A549 treated with Mapracorat at 1 μM for 4 hours (cell line): ENCODE data around the gene ELAVL1. TPM values are rescaled to one million over a fixed set of nuclear protein-coding genes. Genes with fewer than 3 reads are reported as not detected.

Experiments used
- total RNA-seq: library from RNA; stranded (reverse); fragments of 200-300 nt; extraction: Qiagen RNA extraction; gene quantifications from 5 replicates; pipeline ENCODE4 v1.2.3, GENCODE V29; 2022

The ELAVL1 gene
- 60.5 to 67.8 TPM (median 65.2 TPM) in 5 replicates for total RNA-seq

DNA sequence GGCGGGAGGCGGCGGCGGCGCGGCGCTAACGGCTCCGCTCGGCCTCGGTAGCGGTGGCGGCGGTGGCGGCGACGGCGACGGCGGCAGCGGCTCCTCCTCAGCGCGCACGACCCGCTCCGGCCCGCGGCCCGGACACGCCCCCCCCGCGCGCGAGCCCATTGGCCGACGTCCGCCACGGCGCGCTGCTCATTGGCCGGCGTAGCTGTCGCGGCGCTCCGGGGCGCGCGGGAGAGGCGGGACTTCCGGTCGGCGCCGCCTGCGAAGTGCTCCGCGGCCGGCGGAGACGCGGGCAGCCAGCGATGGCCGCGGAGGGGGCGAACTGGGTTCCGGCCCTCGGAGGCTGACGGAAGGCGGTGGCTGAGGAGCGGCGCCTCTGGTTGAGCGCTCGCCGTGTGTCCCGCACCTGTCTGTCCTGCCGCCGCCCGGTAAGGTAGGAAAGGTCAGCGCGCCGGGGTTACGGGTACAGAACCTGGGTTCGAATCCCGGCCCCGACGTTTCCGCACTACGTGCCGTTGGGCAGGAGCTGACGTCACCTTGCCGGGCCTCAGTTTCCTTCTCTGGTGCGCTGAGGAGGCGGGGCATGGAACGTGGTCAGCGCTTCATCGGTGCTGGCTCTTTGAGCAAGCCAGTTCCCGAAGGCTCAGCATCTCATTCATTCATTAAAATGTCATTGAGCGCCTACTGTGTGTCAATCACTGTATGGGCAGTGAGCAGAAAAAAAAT lies at the start of gene ELAVL1:
TSS of gene ELAVL1 (minus strand) at position 108 of the 723 bp plus-strand sequence. CDS start 13,826 bp downstream, outside the sequence.

DNA sequence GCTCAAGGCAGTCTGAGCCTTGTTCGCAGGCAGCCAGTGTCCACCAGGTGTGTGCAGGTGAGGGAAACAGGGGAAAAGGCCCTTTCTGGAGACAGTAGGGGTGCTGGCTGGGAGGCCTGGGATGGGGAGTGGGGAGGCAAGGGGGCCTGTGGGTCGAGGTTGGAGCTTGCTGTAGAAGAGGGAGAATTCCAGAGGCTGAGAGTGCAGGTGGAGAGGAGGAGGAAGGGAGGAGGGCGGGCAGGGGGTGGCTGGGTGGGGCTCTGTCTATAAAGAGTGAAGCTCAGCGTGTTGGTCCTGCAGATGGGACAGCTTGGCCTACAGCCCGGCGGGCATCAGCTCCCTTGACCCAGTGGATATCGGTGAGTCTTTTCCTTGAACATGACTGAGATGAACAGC lies 47.0 kb upstream of the ELAVL1 start, which contains the start of gene CCL25:
TSS of gene CCL25 (plus strand) at position 297 of the 396 bp plus-strand sequence. CDS start 290 bp downstream, outside the sequence.

DNA sequence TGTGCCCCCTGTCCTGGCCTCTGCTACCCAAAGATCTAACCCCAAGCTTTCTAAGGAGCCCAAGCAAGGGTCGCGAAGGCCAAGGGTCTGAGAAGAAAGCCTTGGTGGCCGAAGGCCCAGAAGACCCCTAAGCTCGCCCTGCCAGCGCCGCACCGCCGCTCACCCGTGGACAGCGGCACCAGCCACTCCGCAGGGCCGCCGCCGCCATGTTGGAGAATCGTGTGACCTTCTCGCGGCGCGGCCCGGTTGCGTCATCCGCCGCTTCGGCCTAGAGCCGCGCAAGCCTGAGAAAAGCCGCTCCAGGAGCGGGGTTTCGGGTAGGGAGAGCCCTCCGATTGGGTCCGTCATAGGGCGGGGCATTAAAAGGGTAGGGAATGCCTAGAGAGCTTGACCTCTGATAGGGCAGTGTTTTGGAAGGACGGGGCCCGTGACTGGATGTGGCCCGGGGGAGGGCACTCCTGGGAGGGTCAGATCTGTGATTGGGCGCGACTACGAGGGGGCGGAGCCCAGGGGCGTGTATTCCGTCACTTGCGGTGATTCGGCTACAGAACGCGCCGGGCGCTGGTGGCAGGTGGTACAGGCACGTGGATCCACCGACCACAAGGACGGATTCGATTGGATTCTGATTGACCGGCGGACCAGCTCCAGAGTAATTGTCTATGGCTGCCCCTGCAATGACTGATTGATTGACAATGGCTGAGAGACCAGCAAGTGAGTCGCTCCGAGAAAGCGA lies 61.8 kb downstream of the ELAVL1 start, which contains the start of gene TIMM44:
TSS of gene TIMM44 (minus strand) at position 223 of the 733 bp plus-strand sequence. CDS start at position 208, 15 bp downstream.

DNA sequence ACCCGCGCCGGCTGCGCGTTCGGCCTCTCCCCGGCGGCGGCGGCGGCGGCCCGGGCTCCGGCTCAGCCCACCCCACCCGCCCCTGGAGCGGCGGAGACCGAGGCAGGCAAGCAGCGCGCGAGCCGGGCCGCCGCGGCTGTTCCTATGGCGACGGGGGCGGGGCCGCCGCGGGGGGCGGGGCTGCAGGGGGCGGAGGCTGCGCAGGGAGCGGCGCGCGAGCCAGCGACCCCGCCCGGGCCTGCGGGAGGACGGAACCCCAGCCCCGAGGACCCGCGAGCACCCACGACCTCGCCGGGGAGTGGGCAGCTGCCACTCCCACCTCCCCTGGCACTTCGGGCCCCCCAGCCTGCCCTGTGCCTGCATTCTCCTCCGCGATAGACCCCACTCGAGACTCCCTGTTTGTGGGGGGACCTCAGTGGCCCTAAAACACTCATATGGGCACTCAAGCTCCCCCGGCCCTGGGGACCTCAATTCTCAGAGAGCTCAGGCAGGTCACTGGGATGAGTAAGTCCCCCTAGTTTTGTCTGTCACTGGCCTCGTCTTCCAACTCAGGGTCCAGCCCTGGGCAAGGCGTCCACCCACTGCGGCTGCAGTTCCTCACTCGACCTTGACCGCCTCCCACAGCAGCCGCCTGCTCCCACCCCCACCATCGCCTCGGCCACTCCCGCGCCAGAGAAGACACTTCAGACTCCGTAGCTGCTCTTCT lies 79.3 kb downstream of the ELAVL1 start, which contains the start of gene CTXN1:
TSS of gene CTXN1 (minus strand) at position 115 of the 706 bp plus-strand sequence. CDS start 597 bp downstream, outside the sequence.

DNA sequence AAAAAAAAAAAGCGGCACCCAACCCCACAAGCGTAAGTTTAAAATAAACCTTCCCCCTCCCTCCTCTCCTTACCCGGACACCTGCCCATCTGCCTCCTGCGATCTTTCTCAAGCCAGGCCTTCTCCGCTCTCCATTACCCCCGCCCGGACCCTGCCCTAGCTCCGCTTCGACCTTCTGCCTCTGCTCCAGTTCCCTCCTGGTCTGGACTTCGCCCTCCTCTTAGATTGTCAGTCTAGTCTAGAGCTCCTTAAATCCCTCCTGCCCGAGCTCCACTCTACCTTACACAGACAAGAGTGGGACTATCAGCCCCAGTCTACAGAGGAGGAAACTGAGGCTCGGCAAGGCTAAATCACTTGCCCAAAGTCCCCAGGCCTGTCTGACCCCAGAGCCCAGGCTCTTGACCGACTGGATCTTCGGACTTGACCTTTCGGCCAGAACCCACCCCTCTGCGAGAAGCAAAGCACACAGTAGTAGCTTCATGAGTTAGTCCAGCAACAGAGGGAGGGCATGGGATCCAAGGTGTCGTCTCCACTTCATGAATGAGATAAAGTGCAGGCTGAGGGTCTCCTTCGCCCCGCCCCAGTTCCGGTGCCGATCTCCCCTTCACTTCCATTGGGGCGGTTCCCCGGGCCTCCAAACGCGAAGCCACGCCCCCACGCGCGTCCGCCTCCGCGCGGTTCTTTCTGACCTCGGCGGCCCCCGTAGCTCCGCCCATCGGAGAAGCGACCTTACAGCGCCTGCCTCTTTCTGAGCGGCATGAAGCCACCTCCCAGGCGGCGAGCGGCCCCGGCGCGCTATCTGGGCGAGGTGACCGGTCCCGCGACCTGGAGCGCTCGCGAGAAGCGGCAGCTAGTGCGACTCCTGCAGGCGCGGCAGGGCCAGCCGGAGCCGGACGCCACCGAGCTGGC lies 85.6 kb downstream of the ELAVL1 start, which contains the start of gene SNAPC2:
TSS of gene SNAPC2 (plus strand) at position 729 of the 909 bp plus-strand sequence. CDS start at position 758, 29 bp downstream.

DNA sequence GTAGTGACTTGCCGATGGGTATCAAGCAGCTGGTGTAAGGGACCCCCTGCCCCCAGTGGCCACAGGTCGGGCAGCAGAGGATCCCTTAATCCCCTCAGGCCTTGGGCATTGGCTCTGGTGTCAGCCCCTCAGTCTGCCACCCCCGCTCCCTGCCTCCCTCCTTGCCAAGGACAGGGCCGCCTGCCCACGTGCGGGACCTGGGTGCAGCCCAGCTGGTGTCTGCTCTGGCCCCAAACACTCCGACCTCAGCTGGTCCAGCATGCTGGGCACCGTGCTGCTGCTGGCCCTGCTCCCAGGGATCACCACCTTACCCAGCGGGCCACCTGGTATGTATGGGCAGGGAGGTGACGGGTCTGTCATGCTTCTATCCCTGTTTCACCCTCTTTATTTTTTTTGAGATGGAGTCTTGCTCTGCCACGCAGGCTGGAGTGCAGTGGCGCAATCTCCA lies 90.8 kb downstream of the ELAVL1 start, which contains the start of gene TGFBR3L:
TSS of gene TGFBR3L (plus strand) at position 233 of the 448 bp plus-strand sequence.

Other genes with a start within 250 kb of the ELAVL1 start
- not detected in 5 replicates for gene CLEC4M, start 242.4 kb downstream of the ELAVL1 start, total RNA-seq
- gene EVI5L, start 175.4 kb downstream of the ELAVL1 start, total RNA-seq, result 1.1 to 1.9 TPM (median 1.8 TPM) in 5 replicates
- gene PRR36, start 131.3 kb downstream of the ELAVL1 start, total RNA-seq, result 0.19 to 0.46 TPM (median 0.39 TPM) in 5 replicates
- 5.4 to 6.4 TPM (median 6.0 TPM) in 5 replicates for gene LRRC8E, start 117.1 kb downstream of the ELAVL1 start, total RNA-seq
- gene MAP2K7, start 101.8 kb downstream of the ELAVL1 start, total RNA-seq, result 10.6 to 15.8 TPM (median 15.4 TPM) in 5 replicates
- 0.42 to 2.8 TPM (median 1.8 TPM) in 5 replicates for gene TGFBR3L, start 90.8 kb downstream of the ELAVL1 start, total RNA-seq
- gene SNAPC2, start 85.3 kb downstream of the ELAVL1 start, total RNA-seq, result 19.2 to 30.9 TPM (median 28.9 TPM) in 5 replicates
- gene CTXN1, start 79.5 kb downstream of the ELAVL1 start, total RNA-seq, result 8.9 to 22.8 TPM (median 20.7 TPM) in 5 replicates
- 24.8 to 32.6 TPM (median 26.7 TPM) in 5 replicates for gene TIMM44, start 62.0 kb downstream of the ELAVL1 start, total RNA-seq
- not detected in 5 replicates for gene CCL25, start 47.1 kb upstream of the ELAVL1 start, total RNA-seq
- not detected in 5 replicates for gene FBN3, start 144.0 kb upstream of the ELAVL1 start, total RNA-seq
- 2.7 to 4.2 TPM (median 3.8 TPM) in 5 replicates for gene CERS4, start 203.7 kb upstream of the ELAVL1 start, total RNA-seq